ENCODE data around the gene KBTBD6.
"Not testable (repeated sequence)": the region's sequence is repeated elsewhere in the genome, so short reads cannot be mapped to it uniquely, and the experiment has no call there.

KBTBD6 gene

GRCh38 chr13:41132512-41133152 lies at the start of gene KBTBD6:
TSS of gene KBTBD6 (minus strand) at chr13:41132802. CDS start at chr13:41132511, 291 bp downstream.
- peak; percentile 84 to 95 (median 92) for DNase-seq (ENCODE audit: low read depth in 4 of 4, low spot score in 1 of 4)

- no peak for DNase-seq (ENCODE audit: low read depth in 4 of 4, low spot score in 1 of 4)
Observed at GRCh38 chr13:41182231-41182630, 49.6 kb upstream of the KBTBD6 start.

GRCh38 chr13:41179593-41180250 lies 47.1 kb upstream of the KBTBD6 start:
- no peak for DNase-seq (ENCODE audit: low read depth in 4 of 4, low spot score in 1 of 4)

GRCh38 chr13:41178040-41178439 lies 45.4 kb upstream of the KBTBD6 start:
- DNase-seq (ENCODE audit: low read depth in 4 of 4, low spot score in 1 of 4), result no peak

GRCh38 chr13:41177616-41178015 lies 45.0 kb upstream of the KBTBD6 start:
- no peak for DNase-seq (ENCODE audit: low read depth in 4 of 4, low spot score in 1 of 4)

GRCh38 chr13:41175576-41175975 lies 43.0 kb upstream of the KBTBD6 start:
- DNase-seq (ENCODE audit: low read depth in 4 of 4, low spot score in 1 of 4), result not testable (repeated sequence)

- no peak for DNase-seq (ENCODE audit: low read depth in 4 of 4, low spot score in 1 of 4)
Observed at GRCh38 chr13:41162151-41162550, 29.5 kb upstream of the KBTBD6 start.

- no peak for DNase-seq (ENCODE audit: low read depth in 4 of 4, low spot score in 1 of 4)
Observed at GRCh38 chr13:41159174-41159573, 26.6 kb upstream of the KBTBD6 start.

- no peak for DNase-seq (ENCODE audit: low read depth in 4 of 4, low spot score in 1 of 4)
Observed at GRCh38 chr13:41157048-41157717, 24.6 kb upstream of the KBTBD6 start.

- DNase-seq (ENCODE audit: low read depth in 4 of 4, low spot score in 1 of 4), result no peak
Observed at GRCh38 chr13:41156620-41157019, 24.0 kb upstream of the KBTBD6 start.

- DNase-seq (ENCODE audit: low read depth in 4 of 4, low spot score in 1 of 4), result no peak
Observed at GRCh38 chr13:41154042-41154441, 21.4 kb upstream of the KBTBD6 start.

GRCh38 chr13:41152005-41152404 lies 19.4 kb upstream of the KBTBD6 start:
- DNase-seq (ENCODE audit: low read depth in 4 of 4, low spot score in 1 of 4), result no peak

GRCh38 chr13:41150058-41150457 lies 17.5 kb upstream of the KBTBD6 start:
- DNase-seq (ENCODE audit: low read depth in 4 of 4, low spot score in 1 of 4), result no peak

GRCh38 chr13:41148419-41149283 lies 16.0 kb upstream of the KBTBD6 start:
- DNase-seq (ENCODE audit: low read depth in 4 of 4, low spot score in 1 of 4), result no peak

GRCh38 chr13:41145136-41145908 lies 12.7 kb upstream of the KBTBD6 start:
- DNase-seq (ENCODE audit: low read depth in 4 of 4, low spot score in 1 of 4), result no peak

- DNase-seq (ENCODE audit: low read depth in 4 of 4, low spot score in 1 of 4), result no peak
Observed at GRCh38 chr13:41144576-41144975, 12.0 kb upstream of the KBTBD6 start.

GRCh38 chr13:41139296-41139966 lies 6.8 kb upstream of the KBTBD6 start:
- no peak for DNase-seq (ENCODE audit: low read depth in 4 of 4, low spot score in 1 of 4)

- DNase-seq (ENCODE audit: low read depth in 4 of 4, low spot score in 1 of 4), result no peak
Observed at GRCh38 chr13:41137951-41138350, 5.3 kb upstream of the KBTBD6 start.

- no peak for DNase-seq (ENCODE audit: low read depth in 4 of 4, low spot score in 1 of 4)
Observed at GRCh38 chr13:41137241-41137640, 4.6 kb upstream of the KBTBD6 start.

- no peak for DNase-seq (ENCODE audit: low read depth in 4 of 4, low spot score in 1 of 4)
Observed at GRCh38 chr13:41136396-41137031, 3.9 kb upstream of the KBTBD6 start.
